Fibroblast of villous mesenchyme (primary cell): ENCODE results near the gene RHOG. TPM values are rescaled to one million over a fixed set of nuclear protein-coding genes. Genes with fewer than 3 reads are reported as not detected.

ENCODE experiments used
- DNase-seq: peaks from one replicate; pipeline ENCODE4 v3.0.0-alpha.2; 2010; ENCODE audit warnings: low read depth
- H3K4me3 ChIP-seq: 2 replicates; pipeline ENCODE4 v1.5.1; 2011; ENCODE audit warnings: low read depth, mild to moderate bottlenecking, low read length
- total RNA-seq: library from RNA; depleted of rRNA; stranded (reverse); fragments of >200 nt; gene quantifications from 2 replicates; pipeline ENCODE4 v1.2.3, GENCODE V29; 2012
- TF ChIP-seq, protein P1 (sequence below): IDR thresholded peaks from 2 replicates; pipeline ENCODE4 v1.5.1; 2012; ENCODE audit warnings: low read depth, mild to moderate bottlenecking, low read length; ENCODE audit not compliant: insufficient read depth

The RHOG gene
- total RNA-seq, 1 donor, result 9.5 TPM

DNA sequence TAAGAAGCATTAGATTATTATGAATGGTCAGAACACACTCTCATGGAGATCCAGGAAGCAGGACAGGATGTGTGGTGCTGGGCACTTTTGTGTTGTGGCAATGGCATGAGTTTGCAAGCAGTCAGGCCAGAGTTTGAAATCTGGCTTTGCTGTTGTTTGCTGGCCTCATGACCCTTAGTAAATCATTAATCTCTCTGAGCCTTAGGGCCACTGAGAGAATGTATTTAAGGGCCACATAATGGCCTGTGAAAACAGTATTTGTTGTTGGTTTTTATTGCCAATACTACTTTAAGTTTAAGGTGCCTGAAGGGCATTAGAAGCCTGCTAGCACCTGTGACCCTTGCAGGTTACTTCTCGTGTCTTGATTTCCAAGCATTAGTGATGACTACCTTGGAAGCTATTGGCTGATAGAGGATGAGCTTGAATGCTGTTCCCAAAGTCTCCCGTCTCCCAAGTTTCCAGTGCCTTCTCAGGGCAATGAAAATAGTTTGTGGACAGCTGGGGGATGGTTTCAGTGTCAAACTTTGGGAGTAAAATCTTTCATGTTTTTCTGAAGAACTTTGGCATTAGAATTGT lies 39.3 kb upstream of the RHOG start:
- TF ChIP-seq, protein P1, sequence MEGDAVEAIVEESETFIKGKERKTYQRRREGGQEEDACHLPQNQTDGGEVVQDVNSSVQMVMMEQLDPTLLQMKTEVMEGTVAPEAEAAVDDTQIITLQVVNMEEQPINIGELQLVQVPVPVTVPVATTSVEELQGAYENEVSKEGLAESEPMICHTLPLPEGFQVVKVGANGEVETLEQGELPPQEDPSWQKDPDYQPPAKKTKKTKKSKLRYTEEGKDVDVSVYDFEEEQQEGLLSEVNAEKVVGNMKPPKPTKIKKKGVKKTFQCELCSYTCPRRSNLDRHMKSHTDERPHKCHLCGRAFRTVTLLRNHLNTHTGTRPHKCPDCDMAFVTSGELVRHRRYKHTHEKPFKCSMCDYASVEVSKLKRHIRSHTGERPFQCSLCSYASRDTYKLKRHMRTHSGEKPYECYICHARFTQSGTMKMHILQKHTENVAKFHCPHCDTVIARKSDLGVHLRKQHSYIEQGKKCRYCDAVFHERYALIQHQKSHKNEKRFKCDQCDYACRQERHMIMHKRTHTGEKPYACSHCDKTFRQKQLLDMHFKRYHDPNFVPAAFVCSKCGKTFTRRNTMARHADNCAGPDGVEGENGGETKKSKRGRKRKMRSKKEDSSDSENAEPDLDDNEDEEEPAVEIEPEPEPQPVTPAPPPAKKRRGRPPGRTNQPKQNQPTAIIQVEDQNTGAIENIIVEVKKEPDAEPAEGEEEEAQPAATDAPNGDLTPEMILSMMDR, result no peak
- no peak overlapping the region for H3K4me3 ChIP-seq
- DNase-seq, result no peak

DNA sequence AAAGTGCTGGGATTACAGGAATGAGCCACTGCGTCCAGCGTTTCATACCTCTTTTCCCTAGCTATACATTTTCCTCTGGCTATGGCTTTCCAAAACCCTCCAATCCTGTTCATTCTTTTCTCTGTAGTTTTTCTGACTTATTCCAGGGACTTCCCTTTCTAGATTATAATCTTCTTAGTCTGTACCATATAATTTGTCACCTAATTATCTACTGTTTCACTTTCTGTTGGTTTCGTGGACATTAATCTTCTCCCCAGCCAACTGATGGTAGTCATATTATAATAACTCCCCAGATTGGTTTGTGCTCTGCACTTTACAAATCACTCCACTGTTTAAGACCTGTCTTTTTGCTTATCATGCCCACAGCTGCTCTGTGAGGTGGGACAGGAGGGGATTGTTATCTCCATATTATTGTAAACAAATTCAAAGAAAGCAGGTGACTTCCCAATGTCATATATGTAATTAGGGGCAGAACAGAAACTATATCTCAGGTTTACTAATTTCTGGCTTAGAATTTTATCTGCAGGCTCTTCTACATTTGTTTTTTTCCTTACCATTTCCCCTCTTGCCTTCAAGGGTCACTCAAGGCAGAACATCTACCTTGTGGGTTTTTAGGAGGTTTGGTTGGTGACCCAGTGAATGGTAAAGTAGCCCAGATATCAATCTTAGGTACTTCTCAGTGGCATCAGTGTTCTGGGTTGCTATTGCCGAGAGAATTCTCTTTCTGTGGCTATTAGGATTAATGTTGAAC lies 38.6 kb upstream of the RHOG start:
- DNase-seq, result no peak
- H3K4me3 ChIP-seq, result no peak overlapping the region
- TF ChIP-seq, protein P1, result no peak

DNA sequence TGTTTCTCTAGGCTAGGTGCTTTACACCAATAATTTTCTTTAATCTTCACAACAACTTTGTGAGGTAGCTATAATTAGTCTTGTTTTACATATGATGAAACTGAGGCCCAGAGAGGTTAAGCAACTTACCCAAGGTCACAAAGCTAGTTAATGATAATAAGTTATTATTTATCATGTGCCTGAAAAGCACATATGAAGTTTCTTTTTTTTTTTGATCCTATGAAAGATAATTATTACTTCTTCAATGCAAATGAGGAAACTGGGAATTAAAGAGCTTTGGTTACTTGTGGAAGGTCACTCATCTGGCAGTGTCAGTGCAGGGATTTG lies 37.5 kb upstream of the RHOG start:
- TF ChIP-seq, protein P1, result no peak
- DNase-seq, result no peak
- H3K4me3 ChIP-seq, result no peak overlapping the region

DNA sequence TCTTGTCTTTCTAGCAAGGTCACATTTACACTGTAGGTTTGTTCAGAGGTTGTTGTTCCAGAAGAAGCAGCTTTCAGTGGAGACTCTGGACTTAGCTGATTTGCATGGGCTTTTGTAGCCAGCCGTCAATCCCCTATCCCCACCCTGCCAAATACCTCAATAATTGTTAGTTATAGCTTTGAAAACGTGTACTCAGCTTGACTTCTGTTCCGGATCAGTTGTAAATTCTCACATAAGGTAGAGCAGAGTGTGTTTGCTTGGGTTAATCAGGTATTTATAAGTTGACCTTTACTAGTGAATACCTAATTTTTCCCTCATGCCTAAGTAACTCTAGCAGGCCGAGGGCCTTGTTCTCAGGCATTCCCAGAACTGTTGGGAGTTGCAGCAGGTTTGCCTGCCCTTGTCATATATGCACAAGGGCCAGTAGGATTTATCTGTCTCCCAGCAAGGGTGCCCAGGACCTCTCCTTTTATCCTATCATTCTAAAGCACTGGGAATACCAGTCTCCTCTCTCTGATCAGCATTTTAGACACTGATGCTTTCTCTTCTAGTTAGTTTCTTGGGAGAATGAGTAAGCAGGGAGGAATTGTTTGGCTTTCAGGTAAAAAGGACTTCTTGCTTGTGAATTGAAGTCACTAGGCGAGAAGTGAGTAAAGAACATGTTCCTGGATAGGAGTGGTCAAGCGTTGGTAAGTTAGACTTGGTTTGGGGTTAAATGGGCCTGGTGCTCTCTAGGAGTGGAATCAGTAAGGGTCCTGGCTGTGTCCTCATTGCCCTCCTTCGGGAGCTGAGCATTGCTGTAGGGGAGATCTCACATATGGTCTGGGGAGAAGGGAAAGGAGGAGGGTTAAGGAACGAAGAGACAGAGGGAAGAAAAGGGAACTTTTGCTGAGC lies 36.9 kb upstream of the RHOG start:
- DNase-seq, result no peak
- TF ChIP-seq, protein P1, result no peak
- H3K4me3 ChIP-seq, result no peak overlapping the region

DNA sequence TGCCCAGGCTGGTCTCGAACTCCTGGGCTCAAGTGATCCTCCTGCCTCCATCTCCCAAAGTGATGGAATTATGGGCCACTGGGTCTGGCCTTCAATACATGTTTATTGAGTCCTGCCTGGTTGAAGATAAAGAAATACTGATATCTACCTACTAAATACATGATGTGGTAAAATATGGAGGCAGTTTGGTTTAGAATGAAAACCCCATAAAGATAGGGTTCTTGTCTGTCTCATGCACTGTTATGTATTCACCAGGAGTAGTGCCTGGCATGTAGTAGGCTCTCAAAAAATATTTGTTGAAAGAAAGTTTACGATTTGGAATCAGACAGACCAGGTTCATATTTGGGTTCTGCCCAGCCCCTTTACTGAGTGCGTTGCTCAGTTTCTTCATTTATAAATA lies 35.9 kb upstream of the RHOG start:
- TF ChIP-seq, protein P1, result no peak
- no peak for DNase-seq

DNA sequence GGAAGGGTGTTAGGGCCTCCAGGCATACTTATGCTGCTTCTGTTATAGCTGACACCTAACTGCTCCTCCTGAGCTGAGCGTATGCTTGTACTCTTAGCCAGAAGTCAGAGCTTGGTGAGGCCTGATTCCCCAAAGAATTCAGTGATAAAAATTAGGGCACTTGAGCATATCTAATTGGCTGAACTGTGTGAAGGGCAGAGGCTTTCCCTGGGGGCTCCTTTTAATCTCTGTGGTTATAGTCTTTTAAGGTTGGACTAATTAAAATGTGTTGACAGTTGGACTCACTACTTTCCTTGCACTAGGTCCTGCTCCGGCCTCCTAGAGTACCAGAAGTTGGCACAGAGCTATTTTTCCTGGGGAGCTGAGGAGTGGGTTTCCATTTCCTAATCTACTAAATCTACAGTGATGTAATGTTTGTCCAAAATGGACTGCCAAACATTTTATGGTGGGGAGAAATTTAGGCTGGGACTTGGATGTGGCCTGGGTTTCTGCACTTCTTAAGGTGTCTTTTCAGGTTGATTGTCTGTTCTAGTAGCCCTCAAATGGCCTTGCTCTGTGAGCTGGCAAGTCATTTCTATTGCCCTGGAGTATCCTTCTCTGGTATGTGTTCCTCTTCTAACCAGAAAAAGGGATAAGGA lies 33.1 kb upstream of the RHOG start:
- no peak overlapping the region for H3K4me3 ChIP-seq
- TF ChIP-seq, protein P1, result no peak
- DNase-seq, result no peak

More for the DNA sequence above, 35.9 kb upstream of the RHOG start:
- no peak overlapping the region for H3K4me3 ChIP-seq
